SK-N-MC (cell line): ENCODE data around the gene KCNJ16.

ENCODE experiments used
- EZH2 ChIP-seq: fragments of 200-600 bp; sonication (generic); IDR thresholded peaks from one replicate; pipeline ENCODE4 v1.6.1; 2017; ENCODE audit warnings: antibody characterized with exemption
- FOXP2 ChIP-seq: optimal IDR thresholded peaks from 2 replicates; pipeline ENCODE3; 2011; ENCODE audit warnings: mild to moderate bottlenecking, moderate library complexity; ENCODE audit not compliant: insufficient read depth; ENCODE audit errors: extremely low read length, control extremely low read depth
- POLR2AphosphoS5 ChIP-seq: IDR thresholded peaks from 2 replicates; pipeline ENCODE4 v1.6.1; 2012; ENCODE audit warnings: mild to moderate bottlenecking, low read depth, low read length, borderline replicate concordance

- no peak for TF ChIP-seq POLR2AphosphoS5
- no peak for TF ChIP-seq EZH2
- TF ChIP-seq FOXP2: no peak
These were observed 9.5 kb downstream of the KCNJ16 start for GRCh38 chr17:70084476-70084875.
